Erythroblast (primary cell): ENCODE data around the gene DPEP2NB.

Source experiments
- GATA1 ChIP-seq: IDR thresholded peaks from 2 replicates; pipeline ENCODE4 v1.6.1; 2011; ENCODE audit warnings: low read depth, mild to moderate bottlenecking, control low read depth, low read length, moderate library complexity
- POLR2A ChIP-seq: IDR thresholded peaks from 2 replicates; pipeline ENCODE4 v1.6.1; 2011; ENCODE audit warnings: mild to moderate bottlenecking, low read length

DNA sequence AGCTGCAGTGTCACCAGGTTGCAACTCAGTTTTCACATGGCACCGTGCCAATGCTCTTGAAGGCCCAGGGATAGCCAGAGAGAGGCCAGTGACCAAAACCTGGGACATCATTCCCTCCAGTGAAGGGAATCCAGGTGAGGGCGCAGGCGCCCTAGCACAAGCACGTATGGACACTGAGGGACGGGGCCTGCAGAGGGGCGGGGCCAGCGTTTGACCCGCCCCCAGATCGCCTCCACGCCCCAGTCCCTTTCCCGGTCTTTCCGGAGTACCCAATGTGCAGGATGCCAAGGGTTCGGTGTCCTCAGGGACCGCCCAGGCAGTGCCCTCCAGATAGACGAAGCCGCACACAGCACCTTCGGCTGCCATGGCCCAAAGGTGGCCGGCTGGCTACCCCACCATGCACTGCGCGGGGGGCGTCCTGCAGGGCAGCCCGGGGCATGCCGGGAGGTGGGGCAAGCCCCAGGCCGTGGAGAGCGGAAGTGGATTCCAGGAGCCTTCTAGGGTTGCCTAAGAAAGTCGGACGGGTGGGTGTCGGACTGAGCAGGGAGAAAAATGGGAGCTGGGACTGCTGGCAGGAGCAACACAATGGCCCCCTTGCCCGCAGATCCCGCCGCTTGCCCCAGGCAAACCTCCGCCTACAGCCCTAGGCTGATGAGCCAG, 51.9 kb downstream of the DPEP2NB start:
- TF ChIP-seq POLR2A = peak; percentile 12
- TF ChIP-seq GATA1 = no peak
